Skin of body (tissue), 2 donors: ENCODE data around the gene ERICH6B. TPM values are rescaled to one million over a fixed set of nuclear protein-coding genes. Genes with fewer than 3 reads are reported as not detected.
"Not testable (repeated sequence)": the region's sequence is repeated elsewhere in the genome, so short reads cannot be mapped to it uniquely, and the experiment has no call there.

ENCODE experiments used
- DNase-seq: peaks from one replicate; lab custom pipeline; 2025; lab: John Stamatoyannopoulos, UW
- total RNA-seq: library from RNA; depleted of rRNA; stranded (reverse); fragments of >200 nt; gene quantifications from one replicate; pipeline ENCODE4 v1.2.3, GENCODE V29; 2014

Gene ERICH6B
- not detected for total RNA-seq

GRCh38 chr13:45615501-45616101 is at the start of gene ERICH6B:
Gene ERICH6B, minus strand, starts transcription at chr13:45615739. Its CDS starts 18,734 bp downstream, at chr13:45597005.
- DNase-seq, result no peak

GRCh38 chr13:45662903-45663302 is 47.4 kb upstream of the ERICH6B start:
- not testable (repeated sequence) for DNase-seq

- no peak for DNase-seq
Observed at GRCh38 chr13:45662162-45662561, 46.6 kb upstream of the ERICH6B start.

GRCh38 chr13:45660458-45660857 is 44.9 kb upstream of the ERICH6B start:
- DNase-seq, result not testable (repeated sequence)

- DNase-seq, result no peak
Observed at GRCh38 chr13:45659536-45659935, 44.0 kb upstream of the ERICH6B start.

- DNase-seq, result no peak
Observed at GRCh38 chr13:45658586-45659235, 43.2 kb upstream of the ERICH6B start.

GRCh38 chr13:45654633-45655349 is 39.3 kb upstream of the ERICH6B start:
- DNase-seq, result no peak

- not testable (repeated sequence) for DNase-seq
Observed at GRCh38 chr13:45645263-45645662, 29.7 kb upstream of the ERICH6B start.

GRCh38 chr13:45642159-45642558 is 26.6 kb upstream of the ERICH6B start:
- not testable (repeated sequence) for DNase-seq

- not testable (repeated sequence) for DNase-seq
Observed at GRCh38 chr13:45635291-45635690, 19.8 kb upstream of the ERICH6B start.

GRCh38 chr13:45630791-45631190 is 15.3 kb upstream of the ERICH6B start:
- no peak for DNase-seq

- DNase-seq, result no peak
Observed at GRCh38 chr13:45629940-45630339, 14.4 kb upstream of the ERICH6B start.

GRCh38 chr13:45628094-45628493 is 12.6 kb upstream of the ERICH6B start:
- no peak for DNase-seq

GRCh38 chr13:45627656-45628055 is 12.1 kb upstream of the ERICH6B start:
- DNase-seq, result no peak

- DNase-seq, result no peak
Observed at GRCh38 chr13:45626731-45627374, 11.3 kb upstream of the ERICH6B start.

- no peak for DNase-seq
Observed at GRCh38 chr13:45623516-45624090, 8.1 kb upstream of the ERICH6B start.

GRCh38 chr13:45621950-45622349 is 6.4 kb upstream of the ERICH6B start:
- no peak for DNase-seq

- DNase-seq, result no peak
Observed at GRCh38 chr13:45607931-45608330, 7.6 kb downstream of the ERICH6B start.

GRCh38 chr13:45604892-45605291 is 10.6 kb downstream of the ERICH6B start:
- DNase-seq, result no peak

- DNase-seq, result no peak
Observed at GRCh38 chr13:45603338-45603737, 12.2 kb downstream of the ERICH6B start.
